ENCODE results near the gene ITIH5.

DNA sequence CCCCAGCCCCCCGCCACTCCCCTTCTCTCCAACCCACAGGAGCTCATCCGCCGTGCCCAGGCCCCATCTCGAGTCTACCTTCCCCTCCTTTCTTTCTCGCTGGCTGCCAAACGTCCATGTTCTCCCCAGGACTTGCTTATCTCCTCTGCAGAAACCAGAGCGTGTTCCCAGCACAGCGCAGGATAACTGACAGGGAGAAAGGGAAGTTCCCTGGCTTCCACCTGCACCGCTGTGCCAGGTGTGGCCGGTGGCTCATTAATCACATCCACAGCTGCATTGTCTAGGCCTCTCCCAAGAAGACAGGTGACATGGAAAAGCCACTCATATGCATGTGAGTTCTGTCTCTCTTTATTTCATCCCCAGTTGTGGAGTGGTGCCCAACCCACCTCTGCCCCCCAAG, 113.2 kb downstream of the ITIH5 start:
- TF ChIP-seq, protein P1, sequence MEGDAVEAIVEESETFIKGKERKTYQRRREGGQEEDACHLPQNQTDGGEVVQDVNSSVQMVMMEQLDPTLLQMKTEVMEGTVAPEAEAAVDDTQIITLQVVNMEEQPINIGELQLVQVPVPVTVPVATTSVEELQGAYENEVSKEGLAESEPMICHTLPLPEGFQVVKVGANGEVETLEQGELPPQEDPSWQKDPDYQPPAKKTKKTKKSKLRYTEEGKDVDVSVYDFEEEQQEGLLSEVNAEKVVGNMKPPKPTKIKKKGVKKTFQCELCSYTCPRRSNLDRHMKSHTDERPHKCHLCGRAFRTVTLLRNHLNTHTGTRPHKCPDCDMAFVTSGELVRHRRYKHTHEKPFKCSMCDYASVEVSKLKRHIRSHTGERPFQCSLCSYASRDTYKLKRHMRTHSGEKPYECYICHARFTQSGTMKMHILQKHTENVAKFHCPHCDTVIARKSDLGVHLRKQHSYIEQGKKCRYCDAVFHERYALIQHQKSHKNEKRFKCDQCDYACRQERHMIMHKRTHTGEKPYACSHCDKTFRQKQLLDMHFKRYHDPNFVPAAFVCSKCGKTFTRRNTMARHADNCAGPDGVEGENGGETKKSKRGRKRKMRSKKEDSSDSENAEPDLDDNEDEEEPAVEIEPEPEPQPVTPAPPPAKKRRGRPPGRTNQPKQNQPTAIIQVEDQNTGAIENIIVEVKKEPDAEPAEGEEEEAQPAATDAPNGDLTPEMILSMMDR (IDR thresholded peaks at IDR 0.05; ENCODE audit: low read length): no peak
- TF ChIP-seq EZH2phosphoT487 (IDR thresholded peaks at IDR 0.05; ENCODE audit: low read length) (no peak), EZH2 (optimal IDR thresholded peaks at IDR 0.05; ENCODE audit: low read depth, low read length) (no peak)

All from MM.1S (cell line).